Mammary epithelial cell (primary cell): ENCODE results near the gene MISFA.

Experiments used
- CTCF ChIP-seq, 2 donors: IDR thresholded peaks in 1 of 2; conservative IDR thresholded peaks in 1 of 2; 2 replicates each; pipeline ENCODE4 v1.5.1; 2011 to 2012; ENCODE audit warnings: inconsistent platforms in 2 of 2, low read length in 2 of 2, mild to moderate bottlenecking in 2 of 2, control low read depth in 1 of 2, low read depth in 1 of 2; ENCODE audit not compliant: insufficient read depth in 1 of 2; ENCODE audit errors: extremely low read depth in 1 of 2
- EZH2 ChIP-seq: IDR thresholded peaks from 2 replicates; pipeline ENCODE4 v1.6.1; 2012; ENCODE audit warnings: low read length, inconsistent platforms, borderline replicate concordance

DNA sequence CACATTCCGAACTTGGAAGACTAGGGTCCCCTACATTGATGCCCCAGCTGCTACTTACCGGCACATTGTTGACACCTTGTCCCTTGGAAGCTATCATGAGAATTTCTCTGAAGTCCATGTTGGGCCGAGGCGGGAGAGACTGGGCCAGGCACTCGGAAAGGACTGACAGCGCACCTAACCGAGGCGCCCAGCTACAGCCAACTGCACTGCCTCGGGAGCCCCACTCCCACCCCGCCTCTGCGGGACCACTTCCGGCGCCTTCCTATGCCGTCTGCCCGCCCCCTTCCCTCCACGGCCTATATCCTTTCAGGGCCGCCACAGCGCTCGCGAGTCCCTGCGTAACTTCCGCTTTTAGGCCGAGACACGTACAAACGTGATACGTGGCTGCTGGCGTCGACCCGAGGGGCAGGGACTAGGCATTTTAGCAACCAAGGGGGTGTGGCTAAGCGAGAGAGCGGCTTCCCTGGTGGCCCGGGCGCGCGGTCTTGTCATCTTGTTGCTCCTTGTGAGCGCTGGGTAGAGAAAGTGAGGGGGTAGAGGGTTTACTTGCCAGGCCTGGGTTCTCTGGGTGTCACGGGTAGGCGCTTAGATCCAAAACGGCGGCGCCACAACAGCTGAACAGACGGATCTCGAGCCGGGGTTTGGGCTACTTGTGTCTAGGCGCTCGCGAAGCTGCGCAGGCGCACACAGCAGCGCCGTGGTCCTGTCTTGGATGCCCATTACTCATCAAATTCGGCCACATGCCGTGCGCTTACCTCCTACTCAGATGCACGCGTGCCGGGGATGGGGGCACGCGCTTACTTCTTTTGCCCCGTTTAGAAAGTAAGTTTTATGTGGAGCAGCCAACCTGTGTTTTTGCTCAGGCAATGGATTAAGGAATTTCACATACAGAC lies 34.8 kb downstream of the MISFA start, which contains the start of gene SPTY2D1:
- peak in 1 of 2 donors; percentile 4 for TF ChIP-seq CTCF (conservative IDR thresholded peaks at IDR 0.05 in 1 of 2, IDR thresholded peaks at IDR 0.05 in 1 of 2; ENCODE audit: extremely low read depth in 1 of 2, insufficient read depth in 1 of 2, low read depth in 1 of 2, low read length in 2 of 2)
- TF ChIP-seq EZH2 = no peak
